HG03095 (cell line): ENCODE data around the gene TMEM255A.
"Not testable (repeated sequence)": the region's sequence is repeated elsewhere in the genome, so short reads cannot be mapped to it uniquely, and the experiment has no call there.

Experiments
- ATAC-seq: cut with Tn5 transposase; IDR thresholded peaks from one replicate; pipeline ENCODE4 v1.9.1; 2021; ENCODE audit warnings: moderate library complexity; ENCODE audit not compliant: unreplicated experiment

The TMEM255A gene

GRCh38 chrX:120310861-120311726 is at the start of gene TMEM255A:
Gene TMEM255A, minus strand, starts transcription at chrX:120311461. Its CDS starts 152 bp downstream, at chrX:120311309.
- ATAC-seq: no peak

GRCh38 chrX:120358737-120359456 is 47.6 kb upstream of the TMEM255A start:
- ATAC-seq: no peak

GRCh38 chrX:120357186-120357585 is 45.9 kb upstream of the TMEM255A start:
- no peak for ATAC-seq

- no peak for ATAC-seq
These were observed 44.8 kb upstream of the TMEM255A start for GRCh38 chrX:120356084-120356483.

DNA sequence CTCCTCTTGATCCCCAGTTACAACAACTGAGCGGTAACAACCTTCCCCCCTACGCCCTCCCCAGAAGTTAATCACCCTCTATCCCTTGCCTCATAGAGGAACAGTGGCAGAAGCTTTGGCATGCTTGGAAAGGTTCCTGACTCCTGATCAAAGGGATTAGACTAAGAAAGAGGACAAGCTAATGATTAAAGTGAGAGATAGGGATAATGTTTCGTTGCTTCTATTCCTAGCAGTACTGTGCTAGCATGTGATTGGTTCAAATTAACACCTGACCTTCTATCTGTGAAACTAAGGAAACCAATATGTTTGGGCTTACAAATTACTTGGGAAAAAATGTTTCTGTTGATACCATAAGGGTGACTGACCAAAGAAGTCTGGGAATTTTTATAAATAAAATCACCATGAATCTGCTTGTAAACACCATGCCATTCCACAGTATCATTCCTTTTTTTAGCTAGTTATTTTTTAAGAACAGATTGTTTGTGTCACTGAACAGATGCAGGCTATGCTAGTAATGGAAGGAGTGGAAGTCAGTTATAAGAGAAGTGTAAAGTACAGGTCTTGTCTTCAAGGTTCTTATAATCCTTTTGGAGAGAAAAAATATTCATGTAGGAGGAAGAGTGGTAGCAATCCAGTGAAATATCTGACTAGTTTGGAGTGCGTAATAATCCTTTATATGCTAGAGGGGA is 39.3 kb upstream of the TMEM255A start:
- no peak for ATAC-seq

DNA sequence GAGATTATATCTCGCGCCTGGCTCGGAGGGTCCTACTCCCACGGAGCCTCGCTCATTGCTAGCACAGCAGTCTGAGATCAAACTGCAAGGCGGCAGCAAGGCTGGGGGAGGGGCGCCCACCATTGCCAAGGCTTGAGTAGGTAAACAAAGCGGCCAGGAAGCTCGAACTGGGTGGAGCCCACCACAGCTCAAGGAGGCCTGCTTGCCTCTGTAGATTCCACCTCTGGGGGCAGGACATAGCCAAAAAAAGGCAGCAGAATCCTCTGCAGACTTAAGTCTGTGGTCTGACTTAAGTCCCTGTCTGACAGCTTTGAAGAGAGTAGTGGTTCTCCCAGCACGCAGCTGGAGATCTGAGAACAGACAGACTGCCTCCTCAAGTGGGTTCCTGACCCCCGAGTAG is 33.3 kb upstream of the TMEM255A start:
- ATAC-seq: not testable (repeated sequence)

GRCh38 chrX:120336899-120337298 is 25.6 kb upstream of the TMEM255A start:
- no peak for ATAC-seq

GRCh38 chrX:120335289-120335688 is 24.0 kb upstream of the TMEM255A start:
- no peak for ATAC-seq

- no peak for ATAC-seq
These were observed 23.3 kb upstream of the TMEM255A start for GRCh38 chrX:120334603-120335002.

DNA sequence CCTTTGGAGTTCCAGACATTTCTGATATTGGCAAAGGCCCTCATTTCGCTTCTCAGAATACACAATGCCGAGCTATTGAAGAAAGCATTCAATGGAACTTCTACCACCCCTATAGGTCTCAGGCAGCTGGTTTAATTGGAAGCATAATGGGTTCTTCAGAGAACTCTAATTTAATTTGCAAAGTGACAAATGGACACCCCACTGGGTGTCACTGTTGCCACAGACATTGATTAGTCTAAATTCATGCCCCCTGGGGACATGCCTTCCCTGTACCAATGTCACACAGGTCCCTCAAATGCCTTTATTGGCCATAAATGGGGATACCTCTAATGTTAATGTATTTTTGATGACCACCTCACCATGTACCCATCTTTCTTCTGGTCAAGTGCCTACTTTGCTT is 22.9 kb upstream of the TMEM255A start:
- no peak for ATAC-seq

DNA sequence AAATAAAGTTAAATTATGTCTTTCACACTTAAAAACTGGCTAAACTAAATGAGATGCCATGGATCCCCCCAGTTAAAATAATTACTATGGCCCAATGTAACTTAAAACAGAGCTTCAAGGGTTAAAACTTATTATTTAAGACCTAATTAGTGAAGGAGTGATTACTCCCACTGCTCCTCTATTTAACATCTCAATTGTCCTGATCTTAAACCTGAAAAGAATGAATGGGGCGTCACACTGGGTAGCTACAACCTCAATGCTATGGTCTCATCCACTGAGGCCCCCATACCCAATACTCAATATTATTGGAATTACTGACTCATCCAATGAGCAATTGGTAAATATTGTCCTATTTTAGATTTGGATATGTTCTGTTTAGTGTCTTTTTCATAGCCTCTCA is 21.1 kb upstream of the TMEM255A start:
- no peak for ATAC-seq

- no peak for ATAC-seq
These were observed 19.9 kb upstream of the TMEM255A start for GRCh38 chrX:120331116-120331515.

- ATAC-seq: no peak
These were observed 10.4 kb upstream of the TMEM255A start for GRCh38 chrX:120321520-120322281.

GRCh38 chrX:120318411-120318810 is 7.2 kb upstream of the TMEM255A start:
- ATAC-seq: no peak

- ATAC-seq: no peak
These were observed 5.5 kb upstream of the TMEM255A start for GRCh38 chrX:120316587-120317283.

DNA sequence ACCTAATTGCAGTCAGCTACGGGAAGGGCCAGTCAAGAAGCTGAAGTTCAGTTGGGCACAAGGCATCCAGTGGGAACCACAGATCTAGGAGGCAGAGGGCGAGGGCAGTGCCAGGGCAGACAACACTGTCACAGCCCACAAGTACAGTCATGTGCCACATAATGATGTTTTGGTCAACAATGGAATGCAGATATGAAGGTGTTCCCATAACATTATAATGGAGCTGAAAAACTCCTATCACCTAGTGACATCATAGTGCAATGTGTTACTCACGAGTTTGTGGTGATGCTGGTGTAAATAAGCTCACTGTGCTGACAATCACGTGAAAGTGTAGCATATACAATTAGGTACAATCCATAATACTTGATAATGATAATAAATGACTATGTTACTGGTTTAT is 4.5 kb upstream of the TMEM255A start:
- ATAC-seq: no peak

DNA sequence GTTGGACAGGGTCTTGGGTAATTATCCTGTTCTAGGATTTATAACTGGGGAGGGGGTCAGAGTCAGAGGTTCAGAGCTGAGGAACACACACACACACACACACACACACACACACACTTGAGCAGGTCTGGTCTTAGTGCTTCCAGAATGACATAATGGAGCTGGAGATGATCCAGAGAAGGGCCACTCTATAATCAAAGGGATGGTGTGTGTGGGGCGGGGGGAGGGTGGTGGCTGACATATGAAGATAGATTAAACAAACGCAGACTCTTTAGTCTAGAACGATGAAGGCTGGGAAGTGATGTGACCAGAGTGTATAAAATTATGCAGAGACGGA is 434 bp upstream of the TMEM255A start:
- no peak for ATAC-seq

GRCh38 chrX:120309873-120310705 is 1.2 kb downstream of the TMEM255A start:
- no peak for ATAC-seq
